Stimulated activated memory B cell treated with anti-CD40 and anti-IgM and Interleukin-4, amounts not matched to agents 10 μg/mL and 1 μg/mL and 100 μg/mL, for 72 hours (primary cell): ENCODE results near the gene CLOCK.

ENCODE experiments used
- ATAC-seq: fragments of 150-1000 bp; cut with Tn5 transposase; 2 replicates; pipeline ENCODE4 v1.10.0; 2021
- H3K27ac Mint-ChIP-seq: one replicate; pipeline ENCODE4 v1.8.0; 2022; ENCODE audit warnings: mild to moderate bottlenecking, mixed read lengths
- H3K27me3 Mint-ChIP-seq: one replicate; pipeline ENCODE4 v1.8.0; 2022; ENCODE audit warnings: mixed read lengths
- H3K36me3 Mint-ChIP-seq: one replicate; pipeline ENCODE4 v1.8.0; 2022; ENCODE audit warnings: mixed read lengths
- H3K4me1 Mint-ChIP-seq: one replicate; pipeline ENCODE4 v1.8.0; 2022; ENCODE audit warnings: mixed read lengths
- H3K4me3 Mint-ChIP-seq: one replicate; pipeline ENCODE4 v1.8.0; 2022; ENCODE audit warnings: mild to moderate bottlenecking, moderate library complexity, mixed read lengths
- H3K9me3 Mint-ChIP-seq: one replicate; pipeline ENCODE4 v1.8.0; 2022; ENCODE audit warnings: mixed read lengths

CLOCK gene

DNA sequence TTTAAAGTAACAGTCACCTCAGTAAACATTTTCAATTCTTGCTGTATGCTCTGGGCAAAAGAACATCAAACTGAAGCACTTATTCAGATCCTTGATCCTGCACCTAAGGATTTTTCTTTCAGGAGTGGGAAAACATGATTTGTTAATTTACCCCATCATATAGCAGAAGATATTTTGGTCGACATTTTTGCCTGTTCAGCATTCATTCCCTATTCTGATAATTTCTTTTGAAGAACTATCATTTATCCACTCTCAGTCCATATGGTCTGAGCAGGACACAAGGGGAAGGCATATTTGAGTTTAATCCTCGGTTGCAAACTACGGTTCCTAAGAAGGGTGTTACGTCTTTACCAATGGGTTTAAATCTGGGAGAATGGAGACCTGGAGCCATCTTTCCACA lies 1.2 kb upstream of the CLOCK start:
- peak overlapping the region; percentile 85 for H3K4me3 Mint-ChIP-seq
- H3K36me3 Mint-ChIP-seq = no peaks in the 10 kb centered on the region
- no peaks in the 10 kb centered on the region for H3K27me3 Mint-ChIP-seq
- peaks cover 19% of the 10 kb centered on the region for H3K4me1 Mint-ChIP-seq
- H3K27ac Mint-ChIP-seq = peak overlapping the region; percentile 93
- no peak for ATAC-seq
- H3K9me3 Mint-ChIP-seq = no peaks in the 10 kb centered on the region

- no peak for ATAC-seq
- Mint-ChIP-seq H3K4me3 (peak overlapping the region; percentile 85), H3K36me3 (no peaks in the 10 kb centered on the region), H3K27ac (peak overlapping the region; percentile 93), H3K9me3 (no peaks in the 10 kb centered on the region), H3K27me3 (no peaks in the 10 kb centered on the region), H3K4me1 (peaks cover 19% of the 10 kb centered on the region)
These were observed 709 bp upstream of the CLOCK start for GRCh38 chr4:55547466-55547770.

- peak; percentile 82 for ATAC-seq
- H3K36me3 Mint-ChIP-seq = no peaks in the 10 kb centered on the region
- H3K27ac Mint-ChIP-seq = peak overlapping the region; percentile 93
- peak overlapping the region; percentile 85 for H3K4me3 Mint-ChIP-seq
- H3K27me3 Mint-ChIP-seq = no peaks in the 10 kb centered on the region
- no peaks in the 10 kb centered on the region for H3K9me3 Mint-ChIP-seq
- peaks cover 19% of the 10 kb centered on the region for H3K4me1 Mint-ChIP-seq
These were observed 278 bp downstream of the CLOCK start for GRCh38 chr4:55546506-55546755.

- H3K27ac Mint-ChIP-seq = peak overlapping the region; percentile 93
These were observed 836 bp downstream of the CLOCK start for GRCh38 chr4:55545641-55546505.

DNA sequence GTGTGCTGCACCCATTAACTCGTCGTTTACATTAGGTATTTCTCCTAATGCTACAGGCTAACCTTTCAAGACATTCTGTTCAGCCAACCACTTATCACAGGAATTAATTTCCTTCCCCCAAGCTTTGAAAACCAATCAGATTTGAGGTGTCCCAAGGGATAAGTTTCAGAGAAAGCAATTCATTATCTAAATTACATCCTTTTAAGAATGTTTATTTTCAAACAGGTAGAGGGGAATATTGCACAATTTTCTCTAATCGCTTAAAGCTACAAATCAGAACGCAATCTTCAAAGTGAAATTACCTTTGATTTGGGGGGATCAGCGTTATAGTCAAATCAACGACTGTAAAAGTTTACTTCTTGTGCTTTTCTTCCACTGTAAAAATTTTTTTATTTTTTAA lies 1.6 kb downstream of the CLOCK start:
- H3K27ac Mint-ChIP-seq = peak overlapping the region; percentile 93
- no peak for ATAC-seq
- H3K4me3 Mint-ChIP-seq = peak overlapping the region; percentile 94
- peaks cover 25% of the 10 kb centered on the region for H3K4me1 Mint-ChIP-seq
- no peaks in the 10 kb centered on the region for H3K9me3 Mint-ChIP-seq
- no peaks in the 10 kb centered on the region for H3K27me3 Mint-ChIP-seq
- H3K36me3 Mint-ChIP-seq = peaks cover 5% of the 10 kb centered on the region

More at GRCh38 chr4:55545641-55546505, 836 bp downstream of the CLOCK start:
- Mint-ChIP-seq H3K27me3 (no peaks in the 10 kb centered on the region), H3K4me1 (peaks cover 19% of the 10 kb centered on the region), H3K9me3 (no peaks in the 10 kb centered on the region), H3K4me3 (peak overlapping the region; percentile 94), H3K36me3 (no peaks in the 10 kb centered on the region)
- ATAC-seq = peak; percentile 78

GRCh38 chr4:55543858-55544257 lies 2.9 kb downstream of the CLOCK start:
- peaks cover 28% of the 10 kb centered on the region for H3K4me1 Mint-ChIP-seq
- peak overlapping the region; percentile 93 for H3K27ac Mint-ChIP-seq
- H3K36me3 Mint-ChIP-seq = peaks cover 5% of the 10 kb centered on the region
- no peak overlapping the region for H3K4me3 Mint-ChIP-seq
- no peaks in the 10 kb centered on the region for H3K27me3 Mint-ChIP-seq
- no peaks in the 10 kb centered on the region for H3K9me3 Mint-ChIP-seq
- no peak for ATAC-seq

DNA sequence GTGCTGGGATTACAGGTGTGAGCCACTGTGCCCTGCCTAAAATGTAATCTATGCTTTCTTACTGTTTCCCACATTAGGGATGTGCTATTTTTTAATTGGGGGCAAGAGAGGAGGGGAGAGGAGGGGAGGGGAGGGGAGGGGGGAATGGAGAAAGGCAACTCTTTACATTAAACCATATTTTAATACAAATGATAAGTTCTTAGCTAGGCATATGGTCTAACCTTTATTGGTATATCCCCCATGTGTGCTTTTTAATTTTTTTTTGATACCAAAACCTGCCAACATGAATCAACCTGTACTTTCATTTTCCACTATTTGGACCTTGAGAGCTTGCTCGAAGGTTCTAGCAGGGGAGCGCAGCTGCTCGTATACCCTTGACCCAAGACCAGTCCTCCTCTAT lies 6.4 kb downstream of the CLOCK start:
- Mint-ChIP-seq H3K4me1 (peaks cover 34% of the 10 kb centered on the region), H3K4me3 (no peak overlapping the region)

DNA sequence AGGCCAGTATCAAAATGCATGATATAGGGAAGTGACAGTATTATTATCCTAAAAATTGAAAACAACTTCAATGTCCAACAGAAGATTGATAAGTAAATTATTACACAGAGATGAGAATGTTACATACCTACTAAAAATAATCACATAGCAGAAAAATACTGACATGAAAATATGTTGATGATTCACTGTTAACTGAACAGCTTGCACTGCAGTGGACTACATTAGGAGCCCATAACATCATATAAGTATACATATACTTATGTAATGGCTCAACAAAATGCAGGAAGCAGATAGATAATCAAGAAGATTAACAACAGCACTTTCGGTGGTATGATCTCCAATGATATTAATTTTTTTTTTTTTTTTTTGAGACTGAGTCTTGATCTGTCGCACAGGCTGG lies 7.1 kb downstream of the CLOCK start:
- no peak for ATAC-seq
- Mint-ChIP-seq H3K9me3 (peaks cover 4% of the 10 kb centered on the region), H3K27me3 (no peaks in the 10 kb centered on the region), H3K4me3 (no peak overlapping the region), H3K27ac (no peak overlapping the region), H3K36me3 (peaks cover 15% of the 10 kb centered on the region), H3K4me1 (peaks cover 30% of the 10 kb centered on the region)

More for the DNA sequence above, 6.4 kb downstream of the CLOCK start:
- Mint-ChIP-seq H3K36me3 (peaks cover 15% of the 10 kb centered on the region), H3K27ac (no peak overlapping the region), H3K27me3 (no peaks in the 10 kb centered on the region), H3K9me3 (peaks cover 4% of the 10 kb centered on the region)
- ATAC-seq = no peak

GRCh38 chr4:55538531-55538930 lies 8.2 kb downstream of the CLOCK start:
- Mint-ChIP-seq H3K27ac (no peak overlapping the region), H3K4me1 (peaks cover 21% of the 10 kb centered on the region), H3K9me3 (peaks cover 10% of the 10 kb centered on the region), H3K36me3 (peaks cover 25% of the 10 kb centered on the region), H3K4me3 (no peak overlapping the region), H3K27me3 (no peaks in the 10 kb centered on the region)
- no peak for ATAC-seq

DNA sequence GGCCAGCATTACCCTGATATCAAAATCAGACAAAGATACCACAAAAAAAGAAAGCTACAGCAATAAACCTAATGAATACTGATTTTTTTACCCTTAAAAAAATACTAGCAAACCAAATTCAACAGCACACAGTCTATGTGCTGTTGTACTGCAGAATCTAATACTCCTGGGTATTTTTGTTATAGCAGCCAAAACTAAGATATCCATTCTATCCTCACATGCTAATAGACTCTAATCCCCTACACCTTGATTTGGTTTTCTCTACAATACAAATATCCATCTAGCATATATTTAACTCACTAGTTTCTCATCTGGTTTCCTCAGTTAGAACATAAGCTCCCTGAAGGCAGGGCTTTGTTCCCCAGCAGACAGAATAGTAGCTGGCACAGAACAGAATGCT lies 12.4 kb downstream of the CLOCK start:
- ATAC-seq = no peak
- Mint-ChIP-seq H3K9me3 (peaks cover 14% of the 10 kb centered on the region), H3K36me3 (peaks cover 54% of the 10 kb centered on the region), H3K4me1 (peaks cover 15% of the 10 kb centered on the region), H3K27ac (no peak overlapping the region), H3K4me3 (no peak overlapping the region), H3K27me3 (no peaks in the 10 kb centered on the region)

DNA sequence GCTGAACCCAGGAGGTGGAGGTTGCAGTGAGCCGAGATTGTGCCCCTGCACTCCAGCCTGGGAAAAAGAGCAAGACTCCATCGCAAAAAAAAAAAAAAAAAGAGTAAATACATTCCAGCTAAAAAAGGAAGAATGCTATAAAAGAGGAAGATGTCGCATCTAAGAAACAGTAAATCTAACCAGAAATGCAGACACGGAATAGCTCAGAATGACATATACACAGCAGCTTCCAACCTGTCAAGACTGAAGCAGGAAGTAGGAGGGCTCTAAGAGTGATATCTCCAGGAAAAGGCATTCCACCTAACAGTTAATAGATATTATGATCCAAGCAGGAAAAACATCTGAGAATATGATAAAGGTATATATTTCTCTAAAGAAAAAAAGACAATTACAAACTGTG lies 16.0 kb downstream of the CLOCK start:
- Mint-ChIP-seq H3K27ac (no peak overlapping the region), H3K27me3 (no peaks in the 10 kb centered on the region), H3K9me3 (peaks cover 10% of the 10 kb centered on the region), H3K4me1 (no peaks in the 10 kb centered on the region), H3K4me3 (no peak overlapping the region), H3K36me3 (peaks cover 43% of the 10 kb centered on the region)
- no peak for ATAC-seq

DNA sequence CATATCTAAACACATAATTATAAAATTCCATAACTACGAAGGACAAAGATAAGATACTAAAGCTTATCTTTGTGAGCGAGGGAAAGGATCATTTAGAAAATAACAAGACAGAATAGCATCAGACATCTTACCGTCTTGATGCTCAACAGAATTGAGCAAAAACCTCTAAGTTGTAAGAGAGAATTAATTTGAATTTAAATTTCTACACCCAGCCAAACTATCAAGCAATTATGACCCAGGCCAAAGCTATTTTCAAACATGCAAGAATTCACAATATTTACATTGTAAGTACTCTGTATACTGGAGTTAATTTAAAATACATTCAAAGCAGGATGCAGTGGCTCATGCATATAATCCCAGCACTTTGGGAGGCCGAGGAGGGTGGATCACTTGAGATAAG lies 16.5 kb downstream of the CLOCK start:
- no peaks in the 10 kb centered on the region for H3K4me1 Mint-ChIP-seq
- no peak overlapping the region for H3K27ac Mint-ChIP-seq
- H3K36me3 Mint-ChIP-seq = peaks cover 43% of the 10 kb centered on the region
- no peaks in the 10 kb centered on the region for H3K27me3 Mint-ChIP-seq
- H3K4me3 Mint-ChIP-seq = no peak overlapping the region
- H3K9me3 Mint-ChIP-seq = peaks cover 10% of the 10 kb centered on the region
- ATAC-seq = no peak

DNA sequence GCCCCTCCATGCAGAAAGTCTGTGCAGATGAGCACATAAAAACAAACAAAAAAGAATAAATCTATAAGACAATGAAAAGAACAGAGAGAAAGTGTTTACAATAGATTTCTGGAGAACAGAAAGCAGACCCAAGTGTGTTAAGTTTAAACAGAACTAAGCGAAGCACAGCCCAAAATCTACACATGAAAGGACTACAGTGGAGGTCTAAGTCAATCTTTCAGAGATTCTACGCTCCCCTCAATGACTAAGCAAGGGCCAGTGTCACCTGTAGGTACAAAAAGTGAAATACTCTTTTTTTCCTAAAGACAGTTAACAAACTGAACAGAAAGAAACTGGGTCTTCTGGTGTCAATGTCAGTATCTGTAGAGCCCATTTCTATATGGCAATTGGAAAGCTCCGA lies 18.2 kb downstream of the CLOCK start:
- peaks cover 33% of the 10 kb centered on the region for H3K36me3 Mint-ChIP-seq
- no peaks in the 10 kb centered on the region for H3K27me3 Mint-ChIP-seq
- no peak overlapping the region for H3K4me3 Mint-ChIP-seq
- H3K9me3 Mint-ChIP-seq = peaks cover 4% of the 10 kb centered on the region
- no peak for ATAC-seq
- H3K27ac Mint-ChIP-seq = no peak overlapping the region
- H3K4me1 Mint-ChIP-seq = no peaks in the 10 kb centered on the region

DNA sequence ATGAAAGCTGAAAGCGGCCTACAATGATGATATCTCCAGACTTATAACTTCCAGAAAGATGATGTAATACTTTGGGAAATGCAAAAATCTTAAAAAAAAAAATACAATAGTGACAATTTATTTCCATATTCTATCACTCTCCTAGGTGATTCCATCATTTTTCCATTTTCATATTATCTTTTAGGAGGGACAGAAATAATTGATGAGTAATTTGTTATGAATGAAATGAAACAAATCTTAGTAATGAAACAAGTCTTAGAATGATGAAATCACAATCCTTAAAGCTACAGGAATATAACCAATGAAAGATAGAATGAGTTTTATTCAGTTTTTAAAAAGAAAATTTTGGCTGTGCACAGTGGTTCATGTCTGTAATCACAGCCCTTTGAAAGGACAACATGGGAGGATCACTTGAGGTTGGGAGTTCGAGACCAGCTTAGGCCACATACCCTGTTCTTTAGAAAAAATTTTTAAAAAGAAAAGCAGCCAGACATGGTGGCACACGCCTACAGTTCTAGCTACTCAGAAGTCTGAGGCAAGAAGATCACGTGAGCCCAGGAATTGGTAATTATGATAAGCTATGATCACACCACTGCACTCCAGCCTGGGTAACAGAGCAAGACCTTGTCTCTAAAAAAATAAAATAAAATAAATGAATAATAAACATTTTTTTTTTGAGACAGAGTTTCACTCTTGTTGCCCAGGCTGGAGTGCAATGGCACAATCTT lies 21.7 kb downstream of the CLOCK start:
- Mint-ChIP-seq H3K4me1 (peaks cover 11% of the 10 kb centered on the region), H3K9me3 (no peaks in the 10 kb centered on the region), H3K4me3 (no peak overlapping the region), H3K27me3 (no peaks in the 10 kb centered on the region), H3K36me3 (peaks cover 19% of the 10 kb centered on the region), H3K27ac (no peak overlapping the region)
- ATAC-seq = no peak

GRCh38 chr4:55518442-55518841 lies 28.3 kb downstream of the CLOCK start:
- H3K4me1 Mint-ChIP-seq = peaks cover 30% of the 10 kb centered on the region
- H3K36me3 Mint-ChIP-seq = peaks cover 44% of the 10 kb centered on the region
- H3K27ac Mint-ChIP-seq = no peak overlapping the region
- H3K9me3 Mint-ChIP-seq = peaks cover 3% of the 10 kb centered on the region
- no peak for ATAC-seq
- H3K4me3 Mint-ChIP-seq = no peak overlapping the region
- no peaks in the 10 kb centered on the region for H3K27me3 Mint-ChIP-seq
